HepG2 (cell line): ENCODE data around the gene NKPD1. TPM values are rescaled to one million over a fixed set of nuclear protein-coding genes. Genes with fewer than 3 reads are reported as not detected.

Source experiments
- ARNTL ChIP-seq: sonication (generic); formaldehyde crosslinking; IDR thresholded peaks from 2 replicates; pipeline ENCODE4 v1.4.0; 2020; ENCODE audit warnings: mild to moderate bottlenecking, missing genetic modification reagents
- CAMTA2 ChIP-seq: sonication (generic); formaldehyde crosslinking; IDR thresholded peaks from 2 replicates; pipeline ENCODE4 v1.4.0; 2020; ENCODE audit warnings: mild to moderate bottlenecking, missing genetic modification reagents, borderline replicate concordance
- EEA1 ChIP-seq: sonication (generic); formaldehyde crosslinking; IDR thresholded peaks from 2 replicates; pipeline ENCODE4 v1.5.1; 2020; ENCODE audit warnings: mild to moderate bottlenecking, missing genetic modification reagents, borderline replicate concordance
- FOSL2 ChIP-seq: sonication (generic); formaldehyde crosslinking; IDR thresholded peaks from 2 replicates; pipeline ENCODE4 v1.4.0; 2020; ENCODE audit warnings: missing genetic modification reagents
- HMGXB3 ChIP-seq: sonication (generic); formaldehyde crosslinking; IDR thresholded peaks from 2 replicates; pipeline ENCODE4 v1.4.0; 2020; ENCODE audit warnings: missing genetic modification reagents, borderline replicate concordance
- PPARG ChIP-seq: conservative IDR thresholded peaks from 2 replicates; pipeline ENCODE4 v1.6.1; 2016; ENCODE audit warnings: missing biosample characterization, missing genetic modification reagents
- ZNF687 ChIP-seq: sonication (generic); formaldehyde crosslinking; IDR thresholded peaks from 2 replicates; pipeline ENCODE4 v1.5.1; 2020; ENCODE audit warnings: mild to moderate bottlenecking, missing genetic modification reagents, moderate library complexity
- ZUFSP ChIP-seq: sonication (generic); formaldehyde crosslinking; IDR thresholded peaks from 2 replicates; pipeline ENCODE4 v1.9.0; 2021; ENCODE audit warnings: missing genetic modification reagents, mild to moderate bottlenecking, borderline replicate concordance
- polyA plus RNA-seq, 8 experiments: library from polyadenylated mRNA; depleted of rRNA in 3 of 8; stranded (reverse) in 7 of 8; unstranded in 1 of 8; fragments of >200 nt; fragmentation: Illumina TruSeq in 4 of 8; extraction: Trizol in 4 of 8; gene quantifications; 2 replicates each; pipeline versions ENCODE4 v1.2.1 to v1.2.3, GENCODE V29; 2011 to 2016; ENCODE audit warnings: low read depth in 4 of 8, missing spikeins in 1 of 8, mixed read lengths in 1 of 8; ENCODE audit not compliant: insufficient read depth in 1 of 8
- total RNA-seq, 5 experiments: library from RNA; depleted of rRNA; stranded (reverse); fragments of >200 nt; fragmentation: Illumina TruSeq; extraction: Trizol; gene quantifications; 2 replicates each; pipeline ENCODE4 v1.2.3, GENCODE V29; 2016; ENCODE audit warnings: low read depth in 1 of 5
- TF ChIP-seq, protein P1 (sequence below): sonication (generic); formaldehyde crosslinking; IDR thresholded peaks from 2 replicates; pipeline ENCODE4 v1.4.0; 2020; ENCODE audit warnings: missing genetic modification reagents
- TF ChIP-seq, protein P2 (sequence below): sonication (generic); formaldehyde crosslinking; IDR thresholded peaks from 2 replicates; pipeline ENCODE4 v1.5.0; 2020; ENCODE audit warnings: mild to moderate bottlenecking, missing genetic modification reagents

Gene NKPD1
- total and polyA plus RNA-seq, 2 of the 13 experiments (the other 11 are each of a cell fraction or from before 2014, with no cell fraction given): 0.03 TPM; not detected in 1

GRCh38 chr19:45136507-45137178, 24.1 kb downstream of the NKPD1 start (continued):
- peak; percentile 46; the same call in 1 of the 2 replicates for TF ChIP-seq ZNF687 (CRISPR knock-in tag)
- no peak for TF ChIP-seq ARNTL (CRISPR knock-in tag)
- no peak for TF ChIP-seq HMGXB3 (CRISPR knock-in tag)
- TF ChIP-seq, protein P1, sequence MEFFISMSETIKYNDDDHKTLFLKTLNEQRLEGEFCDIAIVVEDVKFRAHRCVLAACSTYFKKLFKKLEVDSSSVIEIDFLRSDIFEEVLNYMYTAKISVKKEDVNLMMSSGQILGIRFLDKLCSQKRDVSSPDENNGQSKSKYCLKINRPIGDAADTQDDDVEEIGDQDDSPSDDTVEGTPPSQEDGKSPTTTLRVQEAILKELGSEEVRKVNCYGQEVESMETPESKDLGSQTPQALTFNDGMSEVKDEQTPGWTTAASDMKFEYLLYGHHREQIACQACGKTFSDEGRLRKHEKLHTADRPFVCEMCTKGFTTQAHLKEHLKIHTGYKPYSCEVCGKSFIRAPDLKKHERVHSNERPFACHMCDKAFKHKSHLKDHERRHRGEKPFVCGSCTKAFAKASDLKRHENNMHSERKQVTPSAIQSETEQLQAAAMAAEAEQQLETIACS (CRISPR knock-in tag): no peak
- no peak for TF ChIP-seq ZUFSP (CRISPR knock-in tag)
- TF ChIP-seq, protein P2, sequence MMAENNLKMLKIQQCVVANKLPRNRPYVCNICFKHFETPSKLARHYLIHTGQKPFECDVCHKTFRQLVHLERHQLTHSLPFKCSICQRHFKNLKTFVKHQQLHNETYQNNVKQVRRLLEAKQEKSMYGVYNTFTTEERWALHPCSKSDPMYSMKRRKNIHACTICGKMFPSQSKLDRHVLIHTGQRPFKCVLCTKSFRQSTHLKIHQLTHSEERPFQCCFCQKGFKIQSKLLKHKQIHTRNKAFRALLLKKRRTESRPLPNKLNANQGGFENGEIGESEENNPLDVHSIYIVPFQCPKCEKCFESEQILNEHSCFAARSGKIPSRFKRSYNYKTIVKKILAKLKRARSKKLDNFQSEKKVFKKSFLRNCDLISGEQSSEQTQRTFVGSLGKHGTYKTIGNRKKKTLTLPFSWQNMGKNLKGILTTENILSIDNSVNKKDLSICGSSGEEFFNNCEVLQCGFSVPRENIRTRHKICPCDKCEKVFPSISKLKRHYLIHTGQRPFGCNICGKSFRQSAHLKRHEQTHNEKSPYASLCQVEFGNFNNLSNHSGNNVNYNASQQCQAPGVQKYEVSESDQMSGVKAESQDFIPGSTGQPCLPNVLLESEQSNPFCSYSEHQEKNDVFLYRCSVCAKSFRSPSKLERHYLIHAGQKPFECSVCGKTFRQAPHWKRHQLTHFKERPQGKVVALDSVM (CRISPR knock-in tag): peak; percentile 73
- TF ChIP-seq CAMTA2: no peak
- TF ChIP-seq FOSL2 (CRISPR knock-in tag): no peak
- TF ChIP-seq EEA1 (CRISPR knock-in tag): no peak
- TF ChIP-seq PPARG (CRISPR knock-in tag): no peak
- TF ChIP-seq, all 625 proteins: peak for 9
